ENCODE results near the gene KTN1.

KTN1 gene

GRCh38 chr14:55609681-55610080 lies 29.7 kb downstream of the KTN1 start:
- no peak for DNase-seq

- DNase-seq, result no peak
These were observed 30.8 kb downstream of the KTN1 start for GRCh38 chr14:55610713-55611370.

GRCh38 chr14:55611859-55612258 lies 31.9 kb downstream of the KTN1 start:
- DNase-seq, result no peak

- DNase-seq, result no peak
These were observed 34.3 kb downstream of the KTN1 start for GRCh38 chr14:55614304-55614703.

- DNase-seq, result no peak
These were observed 40.3 kb downstream of the KTN1 start for GRCh38 chr14:55620277-55620676.

DNA sequence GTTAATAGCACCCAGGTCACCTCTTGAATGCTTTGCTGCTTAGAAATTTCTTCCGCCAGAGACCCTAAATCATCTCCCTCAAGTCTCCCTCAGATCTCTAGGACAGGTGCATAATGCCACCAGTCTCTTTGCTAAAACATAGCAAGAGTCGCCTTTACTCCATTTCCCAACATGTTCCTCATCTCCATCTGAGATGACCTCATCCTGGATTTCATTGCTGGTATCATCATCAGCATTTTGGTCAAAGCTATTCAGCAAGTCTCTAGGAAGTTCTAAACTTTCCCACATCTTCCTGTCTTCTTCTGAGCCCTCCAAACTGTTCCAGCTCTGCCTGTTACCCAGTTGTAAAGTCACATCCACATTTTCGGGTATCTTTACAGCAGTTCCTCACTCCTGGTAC lies 41.0 kb downstream of the KTN1 start:
- no peak for DNase-seq

GRCh38 chr14:55621391-55621790 lies 41.4 kb downstream of the KTN1 start:
- no peak for DNase-seq

GRCh38 chr14:55624913-55625312 lies 44.9 kb downstream of the KTN1 start:
- DNase-seq, result no peak

- no peak for DNase-seq
These were observed 45.5 kb downstream of the KTN1 start for GRCh38 chr14:55625481-55625880.

DNA sequence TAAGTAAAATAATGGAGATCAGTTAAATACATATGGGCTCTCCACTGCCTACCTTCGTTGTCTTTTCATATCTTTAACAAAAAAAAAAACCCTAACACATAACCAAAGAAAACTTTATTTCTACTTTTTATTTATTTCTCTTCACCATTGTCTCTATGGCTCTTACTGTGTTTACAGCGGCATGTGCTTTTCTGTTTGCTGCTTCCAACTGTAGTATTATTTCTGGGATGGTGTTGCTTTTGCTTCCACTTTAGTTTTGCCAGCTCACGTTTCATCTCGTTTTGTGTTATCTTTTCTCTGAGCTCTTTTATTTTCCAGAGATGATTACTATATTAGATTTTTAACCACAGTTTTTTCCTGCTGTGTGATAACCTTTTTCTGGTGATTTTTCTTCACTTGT lies 46.1 kb downstream of the KTN1 start:
- DNase-seq, result no peak

DNA sequence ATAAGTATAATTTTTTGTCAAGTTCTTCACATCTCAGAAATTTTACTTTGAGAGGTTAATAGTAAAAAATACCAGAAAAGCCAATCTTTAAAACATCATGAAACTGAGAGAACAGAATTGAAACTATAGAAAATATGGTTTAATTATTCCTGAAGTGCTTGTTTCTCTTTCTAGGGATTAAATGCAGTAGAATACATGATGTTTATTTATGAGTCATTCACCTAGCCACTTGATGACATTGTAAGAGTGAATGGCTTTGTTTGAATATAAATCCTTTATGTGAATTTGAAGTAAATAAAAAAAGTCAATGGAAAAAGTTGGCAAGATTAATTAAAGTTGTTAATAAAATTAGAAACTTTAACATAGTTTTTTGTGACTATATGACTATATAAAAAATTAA lies 48.4 kb downstream of the KTN1 start:
- no peak for DNase-seq

DNA sequence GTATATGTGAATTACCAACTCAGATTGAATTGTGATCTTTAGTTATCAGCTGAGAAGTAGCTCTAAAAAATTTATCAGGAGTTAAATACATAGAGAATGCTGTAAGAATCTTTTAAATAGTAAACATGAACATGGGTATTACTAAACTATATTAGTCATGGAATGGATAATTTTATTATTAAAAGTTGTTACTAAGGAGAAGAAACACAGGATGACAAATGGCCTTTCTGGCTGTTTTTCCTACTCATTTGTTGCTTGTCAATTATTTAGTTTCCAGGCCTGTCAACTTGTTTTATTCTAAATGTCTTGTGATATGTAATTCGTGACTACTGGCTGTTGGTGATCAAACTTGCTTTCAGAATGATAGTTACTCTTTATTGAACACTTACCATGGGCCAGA lies 58.7 kb downstream of the KTN1 start:
- DNase-seq, result no peak

DNA sequence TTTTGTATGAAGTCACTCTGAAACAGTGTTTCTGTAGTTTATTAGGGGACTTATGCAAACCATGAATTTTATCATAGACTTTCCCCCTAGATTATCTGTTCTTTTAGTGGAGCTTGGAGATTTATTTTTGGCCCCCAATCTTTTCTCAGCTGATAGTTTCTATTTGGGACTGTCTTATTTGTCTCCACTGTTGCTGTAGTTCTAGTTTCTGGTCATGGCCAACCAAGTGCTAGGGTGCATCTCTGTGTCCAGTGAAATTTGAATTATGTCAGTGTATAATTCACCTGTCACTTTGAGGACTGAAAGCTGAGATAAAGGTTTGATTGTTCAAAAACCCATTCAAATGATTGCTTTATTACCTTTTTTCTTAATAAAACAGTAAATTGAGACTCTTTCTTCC lies 61.3 kb downstream of the KTN1 start:
- no peak for DNase-seq

DNA sequence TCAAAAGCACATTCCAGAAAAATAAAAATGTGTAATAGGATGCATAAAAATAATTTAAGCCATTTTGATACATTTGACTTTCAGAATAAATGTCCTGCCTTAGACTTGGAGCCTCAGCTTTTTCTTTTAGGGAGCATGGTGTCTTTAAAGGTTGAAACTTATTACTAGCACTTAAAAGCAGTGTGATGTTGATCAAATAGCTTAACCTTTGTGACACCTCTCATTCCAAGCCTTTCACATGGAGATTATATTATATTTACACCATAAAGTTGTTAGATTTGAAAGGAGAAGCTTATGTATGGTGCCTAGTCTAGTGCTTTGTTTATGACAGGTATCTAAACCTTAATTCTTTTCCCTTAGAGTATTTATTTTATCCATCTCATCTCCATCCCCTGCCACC lies 61.9 kb downstream of the KTN1 start:
- no peak for DNase-seq

GRCh38 chr14:55645145-55645544 lies 65.1 kb downstream of the KTN1 start:
- no peak for DNase-seq

GRCh38 chr14:55645845-55646832 lies 66.1 kb downstream of the KTN1 start:
- DNase-seq, result no peak

DNA sequence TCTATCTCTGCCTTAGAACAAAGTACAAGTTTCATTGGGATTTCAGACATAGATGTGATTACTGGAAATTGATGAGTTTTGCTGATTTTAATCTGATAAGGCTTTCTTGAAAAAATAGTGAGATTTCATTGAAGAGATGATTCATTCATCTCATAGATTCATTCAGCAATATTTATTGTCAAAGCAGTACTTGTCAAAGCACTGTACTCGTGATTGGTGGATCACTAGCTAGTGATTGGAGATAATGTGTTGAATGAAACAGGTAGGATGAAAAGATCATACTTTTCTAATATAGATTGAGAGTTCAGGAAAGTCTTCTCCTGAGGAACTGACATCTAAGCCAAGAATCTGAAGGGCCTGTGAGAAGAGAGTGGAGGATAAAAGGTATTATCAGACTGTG lies 71.0 kb downstream of the KTN1 start:
- DNase-seq, result no peak

DNA sequence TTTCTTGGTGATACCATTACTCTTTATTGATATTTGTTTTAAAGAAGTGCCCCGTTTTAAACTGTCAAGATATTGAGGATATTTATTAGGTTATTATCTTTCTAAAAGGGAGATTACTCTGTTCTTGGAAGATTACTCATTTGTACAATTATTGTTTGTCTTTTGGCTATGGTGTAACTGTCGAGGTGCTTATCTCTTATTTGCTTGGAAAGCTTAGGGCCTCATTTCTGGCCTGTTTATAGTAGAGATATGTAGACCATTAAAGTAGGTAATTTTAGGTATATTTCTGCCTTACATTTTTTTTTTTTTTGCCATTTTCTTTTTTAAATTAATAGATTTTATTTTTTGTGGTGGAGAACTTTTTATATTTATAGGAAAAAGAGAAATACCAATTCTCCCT lies 74.2 kb downstream of the KTN1 start:
- no peak for DNase-seq

- DNase-seq, result no peak
These were observed 81.0 kb downstream of the KTN1 start for GRCh38 chr14:55661029-55661428.

DNA sequence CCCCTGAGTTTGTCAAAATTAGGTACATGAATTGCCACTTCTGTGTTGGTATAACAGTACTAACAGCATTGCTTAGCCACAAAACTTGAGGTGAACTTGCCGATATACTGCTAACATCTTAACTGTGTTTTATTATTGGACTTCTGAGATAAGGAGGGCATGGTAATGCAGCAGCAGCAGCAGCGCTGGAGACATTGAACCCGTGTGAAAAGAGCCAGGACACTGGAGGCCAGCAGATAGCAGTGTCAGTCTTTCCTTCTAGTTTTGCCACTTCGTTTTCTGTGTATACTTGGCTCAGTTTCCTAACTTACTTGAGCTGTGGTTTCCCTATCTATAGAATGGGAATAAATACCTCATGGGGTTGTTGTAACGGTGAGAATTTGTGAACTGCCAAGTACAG lies 82.7 kb downstream of the KTN1 start:
- no peak for DNase-seq

- no peak for DNase-seq
These were observed 85.2 kb downstream of the KTN1 start for GRCh38 chr14:55665067-55665675.

- DNase-seq, result no peak
These were observed 87.8 kb downstream of the KTN1 start for GRCh38 chr14:55667801-55668200.

Measured in anterior cingulate cortex (tissue), 58 donors.